Measurements from ENCODE around the gene HSD17B11.
A peak's percentile ranks its signal among the peaks of the same experiment; 100 is the strongest.
"Not testable (repeated sequence)": the region's sequence is repeated elsewhere in the genome, so short reads cannot be mapped to it uniquely, and the experiment has no call there.

The HSD17B11 gene, protein sequence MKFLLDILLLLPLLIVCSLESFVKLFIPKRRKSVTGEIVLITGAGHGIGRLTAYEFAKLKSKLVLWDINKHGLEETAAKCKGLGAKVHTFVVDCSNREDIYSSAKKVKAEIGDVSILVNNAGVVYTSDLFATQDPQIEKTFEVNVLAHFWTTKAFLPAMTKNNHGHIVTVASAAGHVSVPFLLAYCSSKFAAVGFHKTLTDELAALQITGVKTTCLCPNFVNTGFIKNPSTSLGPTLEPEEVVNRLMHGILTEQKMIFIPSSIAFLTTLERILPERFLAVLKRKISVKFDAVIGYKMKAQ

DNA sequence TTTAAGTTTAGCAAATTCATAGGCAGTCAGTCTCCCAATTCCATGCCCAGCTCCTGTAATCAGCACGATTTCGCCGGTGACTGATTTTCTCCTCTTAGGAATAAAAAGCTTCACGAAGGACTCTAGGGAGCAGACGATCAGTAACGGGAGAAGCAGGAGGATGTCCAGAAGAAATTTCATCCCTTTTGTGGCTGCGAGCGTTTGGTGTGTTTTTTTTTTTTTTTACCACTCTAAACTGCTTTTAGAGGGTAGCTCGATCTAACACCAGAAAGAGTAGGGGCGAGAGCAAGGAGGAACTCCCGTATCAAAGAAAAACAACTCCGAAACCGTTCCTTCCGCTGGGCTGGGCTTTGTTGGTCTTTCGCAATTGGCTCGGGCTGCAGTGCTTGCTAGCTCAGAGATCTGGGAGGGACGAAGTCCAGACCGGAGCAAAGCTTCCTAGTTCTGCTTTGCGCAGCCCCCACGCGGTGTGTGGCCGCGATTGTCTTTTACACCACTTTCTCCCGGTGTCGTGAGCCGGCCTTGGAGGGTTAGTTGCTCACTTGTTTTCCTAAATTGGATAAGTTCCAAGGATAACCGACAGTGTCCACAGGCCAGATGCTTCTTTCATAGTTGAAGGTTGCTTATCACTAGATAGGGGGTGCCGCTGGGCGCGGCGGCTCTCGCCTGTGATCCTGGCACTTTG lies at the start of gene HSD17B11:
Gene HSD17B11 (minus strand): TSS at position 298 of the 685 bp plus-strand sequence. CDS start 118 bp downstream, at position 180.
- DNase-seq (ENCODE audit: low read depth in 2 of 2) = peak; percentile 80 to 83

DNA sequence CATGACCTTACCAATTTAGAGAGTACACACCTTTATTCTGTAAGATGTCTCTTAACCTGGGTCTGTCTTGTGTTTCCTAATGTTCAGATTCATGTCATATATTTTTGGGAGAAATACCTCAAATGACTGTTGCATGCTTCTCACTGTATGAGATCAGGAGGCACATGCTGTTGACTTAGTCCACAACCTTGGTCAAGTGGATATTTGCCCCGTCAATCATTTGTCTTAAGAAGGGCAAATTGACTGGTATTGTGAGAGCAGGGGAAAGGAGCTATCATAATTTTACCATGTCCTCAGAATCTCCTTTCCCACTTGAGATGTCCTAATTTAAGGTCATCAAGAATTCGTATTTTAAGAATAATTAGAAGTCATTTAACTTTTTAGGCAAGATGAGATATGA lies 42.4 kb upstream of the HSD17B11 start:
- DNase-seq (ENCODE audit: low read depth in 2 of 2) = no peak

DNA sequence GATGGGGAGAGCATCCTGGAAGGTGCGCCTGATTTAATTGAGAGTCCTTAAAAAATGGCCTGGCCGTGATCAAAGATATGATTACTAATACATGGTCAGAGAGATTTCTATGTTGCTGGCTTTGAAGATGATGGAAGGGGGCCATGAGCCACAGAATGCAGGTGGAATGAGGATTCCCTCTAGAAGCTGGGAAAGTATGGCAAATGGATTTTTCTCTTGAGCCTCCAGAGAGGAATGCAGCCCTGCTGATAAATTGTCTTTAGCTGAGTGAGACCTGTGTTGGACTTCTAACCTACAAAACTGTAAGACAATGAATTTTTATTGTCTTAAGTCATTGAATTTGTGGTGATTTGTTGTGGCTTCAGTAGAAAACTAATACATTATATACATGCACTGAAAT lies 39.0 kb upstream of the HSD17B11 start:
- DNase-seq (ENCODE audit: low read depth in 2 of 2) = no peak

DNA sequence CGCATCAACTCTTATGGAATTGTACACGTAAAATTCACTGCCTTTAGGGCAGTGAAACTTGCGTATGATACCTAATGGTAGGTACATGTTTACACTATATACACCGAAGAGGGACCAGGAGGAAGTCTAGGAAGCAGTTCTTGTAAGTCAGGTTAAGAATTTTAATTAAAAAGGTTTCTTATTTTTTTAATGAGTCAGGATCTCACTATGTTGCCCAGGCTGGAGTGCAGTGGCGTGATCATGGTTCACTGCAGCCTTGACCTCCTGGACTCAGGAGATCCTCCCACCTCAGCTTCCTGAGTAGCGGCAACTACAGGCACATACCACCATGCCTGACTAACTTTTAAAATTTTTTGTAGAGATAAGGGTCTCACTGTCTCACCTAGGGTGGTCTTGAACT lies 38.0 kb upstream of the HSD17B11 start:
- DNase-seq (ENCODE audit: low read depth in 2 of 2) = no peak

DNA sequence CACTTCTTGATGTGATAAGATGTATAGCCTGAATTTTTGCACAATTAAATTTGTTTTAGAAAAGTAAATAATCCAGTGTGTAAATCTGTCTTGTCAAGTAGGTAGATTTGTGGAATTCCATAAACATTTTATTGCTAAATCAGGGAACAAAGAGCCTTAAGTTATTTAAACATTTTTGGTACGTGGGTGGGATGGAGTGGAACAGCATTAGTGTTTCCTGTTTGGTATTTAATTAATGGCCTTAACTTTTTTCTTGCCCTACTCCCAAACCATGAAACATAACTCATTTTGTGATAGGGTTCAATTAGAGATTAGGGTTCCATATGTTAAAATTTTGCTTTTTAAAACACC lies 36.5 kb upstream of the HSD17B11 start:
- DNase-seq (ENCODE audit: low read depth in 2 of 2) = no peak

DNA sequence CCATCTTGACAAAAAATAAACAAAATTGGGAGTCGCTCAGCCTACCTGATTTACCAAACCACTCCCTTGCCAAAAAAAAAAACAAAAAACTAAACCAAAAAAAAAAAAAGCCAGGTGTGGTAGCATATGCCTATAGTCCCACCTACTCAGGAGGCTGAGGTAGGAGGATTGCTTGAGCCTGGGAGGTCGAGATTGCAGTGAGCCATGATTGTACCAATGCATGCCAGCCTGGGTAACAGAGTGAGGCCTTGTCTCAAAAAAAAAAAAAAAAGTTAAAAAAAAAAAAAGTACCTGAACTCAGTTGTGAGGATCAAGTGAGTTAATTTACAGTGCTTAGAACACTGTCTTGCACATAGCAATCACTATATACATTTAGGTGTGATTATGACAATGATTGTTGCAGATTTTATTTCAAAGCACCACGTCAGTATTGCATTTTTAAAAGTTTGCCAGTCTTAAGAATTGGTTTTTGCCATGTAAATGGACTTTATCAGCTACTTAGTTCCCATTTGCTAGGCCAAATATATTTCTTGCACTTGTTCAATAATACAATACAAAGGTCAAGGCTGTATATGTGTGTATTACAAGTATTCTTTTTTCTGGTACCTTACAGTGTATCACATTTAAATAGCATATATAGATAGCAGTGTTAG lies 36.0 kb upstream of the HSD17B11 start:
- no peak for DNase-seq (ENCODE audit: low read depth in 2 of 2)

DNA sequence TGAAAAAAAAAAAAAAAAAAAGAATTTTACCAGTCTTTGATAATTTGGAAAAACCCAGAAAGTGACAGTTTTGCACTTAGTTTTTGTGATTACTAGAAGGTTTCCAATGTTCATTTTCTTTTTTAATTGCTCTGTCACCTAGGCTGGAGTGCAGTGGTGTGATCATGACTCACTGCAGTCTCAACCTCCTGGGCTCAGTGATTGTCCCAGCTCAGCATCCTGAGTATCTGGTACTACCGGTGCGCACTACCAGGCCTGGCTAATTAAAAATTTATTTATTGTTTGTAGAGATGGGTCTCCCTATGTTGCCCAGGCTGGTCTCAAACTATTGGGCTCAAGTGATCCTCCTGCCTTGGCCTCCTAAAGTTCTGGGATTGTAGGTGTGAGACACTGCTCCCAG lies 34.7 kb upstream of the HSD17B11 start:
- DNase-seq (ENCODE audit: low read depth in 2 of 2) = no peak

DNA sequence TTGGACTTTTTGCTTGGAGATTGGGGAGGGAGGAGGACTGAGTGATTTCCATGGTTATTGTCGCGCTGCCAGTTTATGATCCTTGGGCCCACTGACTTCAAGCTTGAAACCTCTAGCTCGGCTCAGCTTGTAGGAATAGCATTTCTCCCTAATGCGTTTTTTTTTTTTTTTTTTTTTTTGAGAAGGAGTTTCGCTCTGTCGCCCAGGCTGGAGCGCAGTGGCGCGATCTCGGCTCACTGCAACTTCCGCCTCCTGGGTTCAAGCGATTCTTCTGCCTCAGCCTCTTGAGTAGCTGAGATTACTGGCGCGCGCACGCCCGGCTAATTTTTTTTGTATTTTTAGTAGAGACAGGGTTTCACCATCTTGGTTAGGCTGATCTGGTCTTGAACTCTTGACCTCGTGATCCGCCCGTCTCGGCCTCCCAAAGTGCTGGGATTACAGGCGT lies 33.1 kb upstream of the HSD17B11 start:
- DNase-seq (ENCODE audit: low read depth in 2 of 2) = not testable (repeated sequence)

DNA sequence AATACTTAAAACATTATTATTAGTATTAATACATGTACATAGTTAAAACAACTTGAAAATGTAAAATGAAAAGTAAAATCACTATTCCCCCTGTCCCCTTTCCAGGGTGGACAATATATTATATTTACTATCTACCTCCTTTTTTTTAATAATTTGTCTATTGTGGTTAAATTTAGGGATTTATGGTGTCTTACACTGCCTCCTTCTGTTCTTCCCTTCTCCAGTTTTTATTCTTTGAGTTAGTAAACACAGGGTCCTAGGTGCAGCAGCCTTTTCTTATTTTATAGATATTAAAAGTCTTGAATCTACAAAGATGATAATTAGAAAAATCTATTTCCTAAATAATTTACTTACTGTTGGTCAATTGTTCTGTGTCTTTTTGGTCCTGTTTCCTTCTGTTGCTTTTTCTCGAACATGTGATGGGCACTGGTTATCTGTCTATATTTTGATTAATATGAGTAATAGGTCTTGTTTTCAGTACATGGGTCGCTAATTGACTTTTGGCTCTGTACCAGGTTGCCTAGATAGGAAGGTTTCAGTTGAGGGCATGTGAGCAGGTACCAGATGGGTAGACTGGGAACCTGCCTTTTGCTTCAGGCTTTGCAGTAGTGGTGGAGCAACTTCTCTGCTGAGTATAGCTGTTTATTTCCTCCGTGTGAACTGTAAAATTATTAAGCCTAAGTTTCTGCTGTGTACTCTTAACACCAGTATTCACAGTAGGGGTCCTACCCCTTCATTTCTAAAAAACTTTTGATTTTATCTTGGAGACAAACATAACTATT lies 32.5 kb upstream of the HSD17B11 start:
- no peak for DNase-seq (ENCODE audit: low read depth in 2 of 2)

DNA sequence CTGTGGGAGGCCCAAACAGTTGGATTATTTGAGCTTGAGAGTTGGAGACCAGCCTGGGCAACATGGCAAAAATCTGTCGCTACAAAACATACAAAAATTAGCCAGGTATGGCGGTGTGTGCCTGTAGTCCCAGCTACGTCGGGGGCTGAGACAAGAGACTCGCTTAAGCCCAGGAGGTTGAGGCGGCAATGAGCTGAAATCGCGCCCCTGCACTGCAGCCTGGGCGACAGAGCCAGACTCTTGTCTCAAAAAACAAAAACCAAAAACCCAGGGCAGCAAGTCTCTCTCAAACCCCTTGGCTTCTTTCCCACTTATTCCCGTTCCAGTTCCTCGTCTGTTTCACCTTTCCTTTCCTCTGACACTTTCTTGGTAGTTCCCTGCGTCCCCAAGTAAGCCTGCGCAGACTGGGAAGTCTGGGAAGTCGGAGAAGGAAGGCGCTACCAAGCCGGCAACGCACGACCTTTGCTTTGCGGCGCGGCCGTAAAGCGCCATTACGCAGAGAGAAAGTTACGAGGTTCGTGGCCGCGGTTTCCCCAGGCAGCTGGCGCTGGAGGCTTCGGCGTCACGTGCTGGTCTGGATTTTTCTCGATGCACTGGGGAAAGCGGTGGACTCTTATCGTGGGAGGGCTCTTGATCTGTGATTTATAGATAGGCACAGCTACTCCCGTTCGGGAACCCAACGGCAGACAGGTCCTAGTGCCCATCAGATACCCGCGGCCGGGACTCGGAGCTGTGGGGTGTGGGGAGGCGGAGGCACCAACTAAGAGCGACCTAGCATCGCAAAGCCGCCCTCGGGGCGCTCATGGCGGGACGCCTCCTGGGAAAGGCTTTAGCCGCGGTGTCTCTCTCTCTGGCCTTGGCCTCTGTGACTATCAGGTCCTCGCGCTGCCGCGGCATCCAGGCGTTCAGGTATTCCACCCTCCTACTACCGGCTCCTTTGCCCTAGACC lies 31.4 kb upstream of the HSD17B11 start, which contains the start of gene NUDT9:
Gene NUDT9 (plus strand): TSS at position 470 of the 949 bp plus-strand sequence. CDS start 333 bp downstream, at position 803.
- DNase-seq (ENCODE audit: low read depth in 2 of 2) = peak; percentile 88 to 89

DNA sequence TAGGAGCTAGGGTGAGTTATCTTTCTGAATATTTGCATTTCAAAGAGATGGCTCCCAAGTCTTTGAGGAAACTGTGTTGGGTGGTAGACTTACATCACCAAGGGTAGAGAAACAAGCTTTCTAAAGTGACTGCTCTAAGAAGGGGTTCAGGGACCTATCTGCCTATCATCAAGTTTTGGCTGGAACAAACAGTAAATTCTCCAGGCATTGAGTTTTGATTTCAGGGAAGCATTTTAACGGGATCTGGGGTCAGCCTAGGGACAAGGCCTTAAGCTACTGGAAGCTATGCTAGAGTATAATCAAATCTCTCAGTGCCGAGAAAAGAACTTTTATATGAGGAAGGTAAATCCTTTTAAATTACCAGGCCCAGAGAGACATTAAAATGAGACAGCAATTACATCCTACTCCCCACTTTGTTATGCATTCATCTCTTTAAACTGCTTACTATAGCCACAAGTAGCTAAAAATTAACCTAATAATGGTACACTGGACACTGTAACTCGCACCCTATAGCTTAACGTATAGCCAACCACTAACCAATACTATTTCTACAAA lies 29.4 kb upstream of the HSD17B11 start:
- DNase-seq (ENCODE audit: low read depth in 2 of 2) = no peak

DNA sequence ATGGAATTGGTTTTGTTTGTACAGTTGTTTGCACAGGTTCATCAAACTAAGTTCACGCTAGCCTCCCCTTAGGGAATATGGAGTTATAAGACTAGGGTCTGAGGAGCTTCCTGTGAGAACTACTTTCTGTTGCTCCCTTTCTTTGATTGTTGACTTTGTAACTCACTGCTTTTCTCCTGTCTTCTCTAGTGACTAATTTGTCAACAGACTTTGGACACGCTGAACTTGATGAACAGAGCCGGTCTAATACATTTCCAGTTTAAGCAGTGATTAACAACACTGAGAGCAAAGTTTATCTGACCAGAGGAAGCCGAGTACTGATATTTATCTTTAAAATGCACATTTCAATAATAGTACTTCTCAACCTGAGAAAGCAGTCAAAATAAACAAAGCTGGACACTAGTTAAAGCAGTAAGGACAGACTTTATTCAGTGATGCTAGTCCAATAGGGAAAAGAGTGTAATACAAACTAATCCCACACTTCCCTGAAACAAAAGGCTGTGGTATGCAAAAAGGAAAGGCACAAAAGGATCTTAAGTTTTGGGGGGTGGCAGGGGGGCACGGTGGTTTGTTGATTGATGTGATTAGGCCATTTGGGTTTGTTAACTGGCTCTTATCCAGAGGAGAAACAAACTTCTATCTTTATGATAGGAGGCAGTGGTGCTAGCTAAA lies 28.7 kb upstream of the HSD17B11 start:
- no peak for DNase-seq (ENCODE audit: low read depth in 2 of 2)

DNA sequence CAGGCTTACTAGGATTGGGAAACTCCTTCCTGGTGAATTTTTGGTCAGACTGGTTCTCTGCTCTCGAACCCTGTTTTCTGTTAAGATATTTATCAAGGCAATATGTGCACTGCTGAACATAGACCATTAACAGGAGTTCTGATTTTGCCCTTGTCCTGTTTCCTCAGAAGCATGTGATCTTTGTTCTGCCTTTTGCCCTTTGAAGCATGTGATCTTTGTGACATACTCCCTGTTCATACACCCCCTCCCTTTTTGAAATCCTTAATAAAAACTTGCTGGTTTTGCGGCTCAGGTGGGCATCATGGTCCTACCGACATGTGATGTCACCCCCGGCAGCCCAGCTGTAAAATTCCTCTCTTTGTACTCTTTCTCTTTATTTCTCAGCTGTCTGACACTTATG lies 27.4 kb upstream of the HSD17B11 start:
- not testable (repeated sequence) for DNase-seq (ENCODE audit: low read depth in 2 of 2)

DNA sequence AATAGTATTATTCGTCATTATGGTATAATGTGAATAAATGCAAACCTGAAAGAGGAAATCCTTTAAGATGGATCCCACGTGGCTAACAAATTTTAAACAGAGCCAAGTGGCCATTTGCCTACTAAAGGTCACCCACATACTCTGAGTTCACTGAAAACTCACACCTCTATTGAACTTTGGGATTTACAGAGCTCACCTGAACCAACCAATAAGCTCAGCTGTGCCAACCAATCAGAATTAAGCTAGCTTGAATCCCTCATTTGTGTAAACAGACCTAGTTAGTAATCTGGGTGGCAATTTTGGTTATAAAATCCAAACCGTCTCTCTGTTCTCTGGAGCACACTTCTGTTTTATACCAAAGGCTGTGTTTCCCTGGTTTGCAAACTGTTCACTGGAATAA lies 26.0 kb upstream of the HSD17B11 start:
- no peak for DNase-seq (ENCODE audit: low read depth in 2 of 2)

DNA sequence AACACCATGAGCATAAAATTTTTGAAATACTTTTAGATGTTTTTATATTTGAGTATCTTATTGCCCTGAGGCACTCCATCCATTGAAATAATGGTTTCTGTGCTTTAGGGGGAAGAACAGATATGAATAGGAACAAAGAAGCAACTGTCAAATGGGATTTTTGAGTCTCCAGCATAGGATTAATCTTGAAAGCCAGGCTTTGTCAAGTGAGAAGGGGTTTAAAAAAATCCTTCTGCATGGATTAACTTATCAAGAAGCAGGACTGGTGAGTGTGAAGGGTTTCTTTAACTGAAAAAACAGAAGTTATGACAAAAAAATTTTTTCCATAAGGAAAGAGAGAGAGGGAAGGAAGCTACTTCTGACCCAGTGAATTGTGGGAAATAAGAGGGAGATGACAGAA lies 23.8 kb upstream of the HSD17B11 start:
- no peak for DNase-seq (ENCODE audit: low read depth in 2 of 2)

DNA sequence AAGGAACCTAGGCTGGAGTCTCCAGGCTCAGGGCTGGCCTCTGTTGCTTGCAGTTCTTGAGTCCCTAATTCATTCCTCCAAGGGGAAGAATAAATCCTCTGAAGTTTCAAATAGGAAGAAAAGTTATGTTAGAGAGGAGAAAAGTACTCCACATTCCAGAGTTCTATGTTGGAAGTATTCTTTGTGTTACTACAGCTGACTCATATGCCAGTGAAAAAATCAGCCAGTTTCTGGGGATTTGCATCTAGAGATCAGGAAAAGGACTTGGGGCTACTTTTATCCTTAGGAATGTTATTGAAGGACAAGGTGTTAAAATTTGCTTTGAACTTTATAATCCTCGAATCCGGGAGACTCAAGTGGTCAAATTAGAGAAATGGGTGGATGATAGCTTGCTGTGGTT lies 19.7 kb upstream of the HSD17B11 start:
- DNase-seq (ENCODE audit: low read depth in 2 of 2) = no peak

DNA sequence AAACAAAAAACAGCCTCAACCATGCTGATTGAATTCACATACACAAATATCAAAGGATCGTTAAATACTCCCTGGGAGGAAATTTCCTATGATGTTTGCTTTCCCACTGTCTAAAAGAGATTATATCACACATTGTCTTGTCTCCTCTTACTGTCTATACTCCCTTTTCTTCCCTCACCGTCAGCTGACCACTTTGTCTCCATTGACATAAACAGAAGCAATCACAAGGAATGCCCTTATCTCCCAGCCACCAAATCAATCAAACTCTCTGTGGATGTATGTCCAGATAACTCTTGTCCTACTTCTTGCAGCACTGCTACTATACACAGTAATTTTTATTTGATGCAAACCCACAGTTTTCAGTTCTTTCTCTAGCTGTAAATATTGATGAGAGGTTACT lies 19.2 kb upstream of the HSD17B11 start:
- DNase-seq (ENCODE audit: low read depth in 2 of 2) = no peak

DNA sequence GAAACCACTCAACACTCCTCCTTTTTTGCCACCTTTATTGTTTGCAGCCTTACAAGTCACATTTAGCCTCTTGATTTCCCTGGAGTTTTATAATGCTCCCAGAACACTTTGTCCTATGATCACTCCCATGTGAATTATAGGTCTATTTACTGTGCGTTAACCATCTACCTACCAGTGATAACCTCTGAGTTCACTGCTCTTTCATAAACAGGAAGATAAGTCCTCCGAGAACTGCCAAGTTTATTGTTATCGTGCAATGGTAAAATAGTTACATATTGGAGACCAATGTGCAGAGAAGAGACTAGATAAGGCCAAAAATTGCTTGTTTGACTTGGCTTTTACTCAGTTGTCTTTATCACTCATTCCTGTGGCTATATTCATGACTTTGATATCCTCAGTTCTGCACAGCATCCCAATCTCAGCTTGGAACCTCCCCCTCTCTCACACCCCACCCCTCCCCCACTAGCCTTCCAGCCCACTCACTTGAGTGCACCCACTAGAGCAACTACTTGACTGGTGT lies 18.5 kb upstream of the HSD17B11 start:
- no peak for DNase-seq (ENCODE audit: low read depth in 2 of 2)

DNA sequence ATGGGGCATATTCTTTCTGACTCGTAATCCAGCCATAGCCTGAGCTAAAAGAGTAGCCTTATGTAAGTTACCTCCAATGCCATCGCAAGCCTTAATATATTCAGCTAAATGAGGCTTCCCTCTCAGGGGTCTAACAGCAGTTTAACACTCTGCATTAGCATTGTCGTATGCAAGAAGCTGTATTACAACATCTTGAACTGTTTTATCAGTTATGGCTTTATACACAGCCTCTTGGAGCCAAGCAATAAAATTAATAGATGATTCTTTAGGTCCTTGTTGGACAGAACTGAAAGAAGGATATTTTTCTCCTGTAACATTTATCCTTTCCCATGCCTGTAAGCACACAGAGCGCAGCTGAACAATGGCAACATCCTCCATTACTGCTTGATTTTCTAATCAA lies 15.9 kb upstream of the HSD17B11 start:
- DNase-seq (ENCODE audit: low read depth in 2 of 2) = not testable (repeated sequence)

DNA sequence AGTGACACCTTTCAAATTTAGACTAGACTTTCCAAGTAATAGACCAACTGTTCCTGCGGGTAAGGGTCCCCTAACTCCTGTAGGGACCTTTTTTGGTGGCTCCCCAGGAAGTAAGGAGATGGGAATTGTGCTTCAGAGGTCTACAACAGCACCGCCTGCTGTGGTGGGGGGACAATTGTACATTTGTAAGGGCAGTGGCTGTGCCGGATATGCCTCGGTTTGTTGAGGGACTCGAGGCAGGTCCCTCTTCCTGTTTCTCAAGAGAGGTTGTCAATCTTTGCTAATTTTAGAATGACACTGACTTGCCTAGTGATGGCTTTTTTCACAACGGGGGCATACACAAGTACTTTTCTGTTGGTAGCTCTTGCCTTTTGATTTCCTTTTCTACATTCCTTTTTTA lies 15.5 kb upstream of the HSD17B11 start:
- no peak for DNase-seq (ENCODE audit: low read depth in 2 of 2)
